Activated CD4-positive, alpha-beta T cell treated with anti-CD3 and anti-CD28 coated beads, Interleukin-2, Interleukin-6, amounts not matched to agents 100 ng/mL and 50 ng/mL, durations not matched to agents 16 hours and 8 hours (primary cell): ENCODE measurements around the gene CACHD1.
"Not testable (repeated sequence)": the region's sequence is repeated elsewhere in the genome, so short reads cannot be mapped to it uniquely, and the experiment has no call there.

Source experiments
- DNase-seq: peaks from one replicate; pipeline ENCODE4 v3.0.0-alpha.2; 2020

Gene CACHD1

GRCh38 chr1:64711266-64711665 is 241.3 kb downstream of the CACHD1 start:
- no peak for DNase-seq

- no peak for DNase-seq
Measured at GRCh38 chr1:64712049-64712448, 242.1 kb downstream of the CACHD1 start.

- DNase-seq = no peak
Measured at GRCh38 chr1:64715186-64715585, 245.3 kb downstream of the CACHD1 start.

- DNase-seq = no peak
Measured at GRCh38 chr1:64721135-64721534, 251.2 kb downstream of the CACHD1 start.

- no peak for DNase-seq
Measured at GRCh38 chr1:64721576-64722145, 251.7 kb downstream of the CACHD1 start.

- DNase-seq = no peak
Measured at GRCh38 chr1:64727861-64728260, 257.9 kb downstream of the CACHD1 start.

GRCh38 chr1:64733581-64734286 is 263.8 kb downstream of the CACHD1 start:
- DNase-seq = no peak

- DNase-seq = no peak
Measured at GRCh38 chr1:64734287-64734652, 264.3 kb downstream of the CACHD1 start.

- not testable (repeated sequence) for DNase-seq
Measured at GRCh38 chr1:64740687-64741086, 270.8 kb downstream of the CACHD1 start.
